Measurements from ENCODE around the gene KCNT2.

DNA sequence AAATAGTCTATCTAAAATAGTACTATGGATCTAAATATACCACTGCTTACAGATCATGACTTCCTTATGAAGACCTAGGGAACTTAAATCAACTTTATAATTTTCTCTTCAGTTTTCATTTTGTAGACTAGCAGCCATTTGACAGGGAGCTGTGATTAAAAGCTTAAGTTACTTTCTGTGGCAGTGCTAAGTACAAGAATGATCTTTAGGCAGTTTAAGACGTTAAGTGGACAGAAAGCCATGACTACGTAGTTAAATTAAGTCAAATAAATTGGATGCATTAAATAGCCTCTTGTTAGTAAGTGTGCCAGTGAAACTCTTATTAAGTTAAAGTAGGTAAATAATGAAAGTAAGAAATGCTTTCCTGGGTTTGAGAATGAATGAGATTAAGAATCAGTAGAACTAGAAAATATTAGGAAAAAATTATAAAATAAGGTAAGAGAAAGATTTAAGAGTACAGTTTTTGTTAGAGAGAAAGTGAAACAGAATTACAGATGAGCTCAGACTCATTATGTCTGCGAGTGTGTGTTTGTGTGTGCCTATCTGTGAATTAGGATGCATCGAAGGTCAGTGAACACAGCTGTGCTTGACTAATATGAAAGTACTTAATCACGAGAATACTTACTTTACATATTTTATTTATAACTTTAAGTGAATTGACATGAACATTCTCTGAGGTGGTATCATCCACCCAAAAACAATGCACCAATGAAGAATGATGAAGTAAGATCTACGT lies 336.9 kb downstream of the KCNT2 start:
- TF ChIP-seq, protein P1, sequence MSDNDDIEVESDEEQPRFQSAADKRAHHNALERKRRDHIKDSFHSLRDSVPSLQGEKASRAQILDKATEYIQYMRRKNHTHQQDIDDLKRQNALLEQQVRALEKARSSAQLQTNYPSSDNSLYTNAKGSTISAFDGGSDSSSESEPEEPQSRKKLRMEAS (IDR thresholded peaks at IDR 0.05), result no peak
- no peak for TF ChIP-seq KDM5A (IDR thresholded peaks at IDR 0.05)
- no peak for TF ChIP-seq POLR2A (IDR thresholded peaks at IDR 0.05; ENCODE audit: low read length)
- TF ChIP-seq CEBPB (IDR thresholded peaks at IDR 0.05), result no peak
- TF ChIP-seq, protein P2, sequence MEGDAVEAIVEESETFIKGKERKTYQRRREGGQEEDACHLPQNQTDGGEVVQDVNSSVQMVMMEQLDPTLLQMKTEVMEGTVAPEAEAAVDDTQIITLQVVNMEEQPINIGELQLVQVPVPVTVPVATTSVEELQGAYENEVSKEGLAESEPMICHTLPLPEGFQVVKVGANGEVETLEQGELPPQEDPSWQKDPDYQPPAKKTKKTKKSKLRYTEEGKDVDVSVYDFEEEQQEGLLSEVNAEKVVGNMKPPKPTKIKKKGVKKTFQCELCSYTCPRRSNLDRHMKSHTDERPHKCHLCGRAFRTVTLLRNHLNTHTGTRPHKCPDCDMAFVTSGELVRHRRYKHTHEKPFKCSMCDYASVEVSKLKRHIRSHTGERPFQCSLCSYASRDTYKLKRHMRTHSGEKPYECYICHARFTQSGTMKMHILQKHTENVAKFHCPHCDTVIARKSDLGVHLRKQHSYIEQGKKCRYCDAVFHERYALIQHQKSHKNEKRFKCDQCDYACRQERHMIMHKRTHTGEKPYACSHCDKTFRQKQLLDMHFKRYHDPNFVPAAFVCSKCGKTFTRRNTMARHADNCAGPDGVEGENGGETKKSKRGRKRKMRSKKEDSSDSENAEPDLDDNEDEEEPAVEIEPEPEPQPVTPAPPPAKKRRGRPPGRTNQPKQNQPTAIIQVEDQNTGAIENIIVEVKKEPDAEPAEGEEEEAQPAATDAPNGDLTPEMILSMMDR (IDR thresholded peaks at IDR 0.05), result no peak
- TF ChIP-seq TP53 (CRISPR knock-in tag; IDR thresholded peaks at IDR 0.05), result no peak
- no peak for TF ChIP-seq ESRRA (IDR thresholded peaks at IDR 0.05; ENCODE audit: borderline replicate concordance, low read length)
- TF ChIP-seq, protein P3, sequence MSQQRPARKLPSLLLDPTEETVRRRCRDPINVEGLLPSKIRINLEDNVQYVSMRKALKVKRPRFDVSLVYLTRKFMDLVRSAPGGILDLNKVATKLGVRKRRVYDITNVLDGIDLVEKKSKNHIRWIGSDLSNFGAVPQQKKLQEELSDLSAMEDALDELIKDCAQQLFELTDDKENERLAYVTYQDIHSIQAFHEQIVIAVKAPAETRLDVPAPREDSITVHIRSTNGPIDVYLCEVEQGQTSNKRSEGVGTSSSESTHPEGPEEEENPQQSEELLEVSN (IDR thresholded peaks at IDR 0.05; ENCODE audit: borderline replicate concordance, low read depth), result no peak
- no peak for TF ChIP-seq MYC (IDR thresholded peaks at IDR 0.05; ENCODE audit: borderline replicate concordance, low read length)
- TF ChIP-seq, protein P4, sequence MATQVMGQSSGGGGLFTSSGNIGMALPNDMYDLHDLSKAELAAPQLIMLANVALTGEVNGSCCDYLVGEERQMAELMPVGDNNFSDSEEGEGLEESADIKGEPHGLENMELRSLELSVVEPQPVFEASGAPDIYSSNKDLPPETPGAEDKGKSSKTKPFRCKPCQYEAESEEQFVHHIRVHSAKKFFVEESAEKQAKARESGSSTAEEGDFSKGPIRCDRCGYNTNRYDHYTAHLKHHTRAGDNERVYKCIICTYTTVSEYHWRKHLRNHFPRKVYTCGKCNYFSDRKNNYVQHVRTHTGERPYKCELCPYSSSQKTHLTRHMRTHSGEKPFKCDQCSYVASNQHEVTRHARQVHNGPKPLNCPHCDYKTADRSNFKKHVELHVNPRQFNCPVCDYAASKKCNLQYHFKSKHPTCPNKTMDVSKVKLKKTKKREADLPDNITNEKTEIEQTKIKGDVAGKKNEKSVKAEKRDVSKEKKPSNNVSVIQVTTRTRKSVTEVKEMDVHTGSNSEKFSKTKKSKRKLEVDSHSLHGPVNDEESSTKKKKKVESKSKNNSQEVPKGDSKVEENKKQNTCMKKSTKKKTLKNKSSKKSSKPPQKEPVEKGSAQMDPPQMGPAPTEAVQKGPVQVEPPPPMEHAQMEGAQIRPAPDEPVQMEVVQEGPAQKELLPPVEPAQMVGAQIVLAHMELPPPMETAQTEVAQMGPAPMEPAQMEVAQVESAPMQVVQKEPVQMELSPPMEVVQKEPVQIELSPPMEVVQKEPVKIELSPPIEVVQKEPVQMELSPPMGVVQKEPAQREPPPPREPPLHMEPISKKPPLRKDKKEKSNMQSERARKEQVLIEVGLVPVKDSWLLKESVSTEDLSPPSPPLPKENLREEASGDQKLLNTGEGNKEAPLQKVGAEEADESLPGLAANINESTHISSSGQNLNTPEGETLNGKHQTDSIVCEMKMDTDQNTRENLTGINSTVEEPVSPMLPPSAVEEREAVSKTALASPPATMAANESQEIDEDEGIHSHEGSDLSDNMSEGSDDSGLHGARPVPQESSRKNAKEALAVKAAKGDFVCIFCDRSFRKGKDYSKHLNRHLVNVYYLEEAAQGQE (IDR thresholded peaks at IDR 0.05), result no peak
- TF ChIP-seq RCOR1 (IDR thresholded peaks at IDR 0.05; ENCODE audit: low read depth, low read length), result no peak
- no peak for TF ChIP-seq BHLHE40 (IDR thresholded peaks at IDR 0.05; ENCODE audit: low read depth, low read length)
- TF ChIP-seq ZC3H11A (IDR thresholded peaks at IDR 0.05), result no peak

All from A549 (cell line).